AG09319 (cell line): ENCODE measurements around the gene CYP3A4.

Source experiments
- DNase-seq: peaks from one replicate; pipeline ENCODE4 v3.0.0-alpha.2; 2010; ENCODE audit warnings: low read depth; ENCODE audit errors: extremely low read depth
- CTCF ChIP-seq: IDR thresholded peaks from 2 replicates; pipeline ENCODE4 v1.5.1; 2011; ENCODE audit warnings: low read depth, mild to moderate bottlenecking, inconsistent platforms, low read length, moderate library complexity

The CYP3A4 gene

DNA sequence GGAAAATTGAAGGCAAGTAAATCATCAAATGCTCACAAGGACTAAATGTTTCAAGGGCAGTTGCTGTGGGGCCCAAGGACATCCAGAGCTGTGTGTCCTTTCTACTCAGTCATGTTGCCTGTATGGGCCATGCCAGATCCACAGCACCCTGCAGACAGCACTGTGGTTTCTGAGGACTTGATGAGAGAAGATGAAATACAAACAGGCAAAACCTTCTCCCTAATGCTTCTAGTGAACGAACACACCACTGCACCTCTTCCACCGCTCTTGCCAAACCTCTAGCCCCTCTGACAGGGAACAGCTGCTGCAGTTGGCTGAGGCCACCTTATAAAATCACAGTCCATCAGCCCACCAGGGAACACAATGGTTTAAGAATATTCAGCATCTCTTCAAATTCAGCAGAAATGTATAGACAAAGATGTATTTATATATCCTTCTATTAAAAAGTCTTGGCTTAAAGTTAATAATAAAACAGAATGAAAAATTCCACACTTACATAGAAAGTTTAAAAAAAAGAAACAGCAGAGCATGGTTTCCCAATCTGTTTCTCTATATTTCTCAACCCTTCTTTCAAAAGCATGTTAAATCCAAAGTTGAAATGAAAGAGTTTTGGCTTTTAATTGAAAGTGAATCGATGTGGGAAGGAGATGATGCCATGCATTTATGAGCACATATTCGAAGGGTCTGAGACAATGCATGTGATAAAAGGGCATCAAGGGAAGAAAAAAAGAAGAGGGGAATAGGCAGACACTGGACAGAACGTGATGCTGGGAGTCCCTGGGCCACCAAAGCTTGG lies 63.0 kb downstream of the CYP3A4 start:
- no peak for DNase-seq
- TF ChIP-seq CTCF: no peak

DNA sequence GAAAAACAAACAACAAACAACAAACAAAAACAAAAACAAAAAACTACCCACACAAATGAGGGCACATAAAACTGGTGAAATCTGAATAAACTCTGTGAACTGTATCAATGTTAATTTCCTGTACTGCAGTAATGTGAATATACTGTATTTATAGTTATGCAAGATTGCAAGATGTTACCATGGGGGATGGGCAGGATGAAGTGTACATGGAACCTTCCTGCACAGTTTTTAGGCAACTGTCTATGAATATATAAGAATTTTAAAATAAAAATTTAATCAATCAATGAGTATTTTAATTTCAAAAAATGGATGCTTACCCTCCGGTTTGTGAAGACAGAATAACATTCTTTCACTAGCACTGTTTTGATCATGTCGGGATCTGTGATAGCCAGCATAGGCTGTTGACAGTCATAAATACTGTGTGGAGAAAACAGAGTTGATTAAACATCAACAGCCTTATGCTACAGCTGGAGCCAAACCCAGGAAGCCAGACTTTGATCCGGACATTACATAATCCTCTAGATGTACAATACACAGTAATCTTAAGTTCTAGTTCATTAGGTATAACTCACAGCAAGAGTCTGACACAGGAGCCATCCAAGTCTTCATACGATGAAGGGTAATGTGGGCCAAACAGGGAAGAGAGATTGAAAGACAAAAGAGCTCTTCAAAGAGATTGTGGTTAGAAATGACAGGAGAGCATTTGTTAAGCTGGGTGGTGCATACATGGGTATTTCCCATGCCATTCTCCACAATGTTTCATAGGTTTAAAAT lies 63.8 kb downstream of the CYP3A4 start:
- no peak for DNase-seq
- no peak for TF ChIP-seq CTCF

- TF ChIP-seq CTCF: no peak
- DNase-seq: no peak
These were observed 69.9 kb downstream of the CYP3A4 start for GRCh38 chr7:99713995-99714570.

DNA sequence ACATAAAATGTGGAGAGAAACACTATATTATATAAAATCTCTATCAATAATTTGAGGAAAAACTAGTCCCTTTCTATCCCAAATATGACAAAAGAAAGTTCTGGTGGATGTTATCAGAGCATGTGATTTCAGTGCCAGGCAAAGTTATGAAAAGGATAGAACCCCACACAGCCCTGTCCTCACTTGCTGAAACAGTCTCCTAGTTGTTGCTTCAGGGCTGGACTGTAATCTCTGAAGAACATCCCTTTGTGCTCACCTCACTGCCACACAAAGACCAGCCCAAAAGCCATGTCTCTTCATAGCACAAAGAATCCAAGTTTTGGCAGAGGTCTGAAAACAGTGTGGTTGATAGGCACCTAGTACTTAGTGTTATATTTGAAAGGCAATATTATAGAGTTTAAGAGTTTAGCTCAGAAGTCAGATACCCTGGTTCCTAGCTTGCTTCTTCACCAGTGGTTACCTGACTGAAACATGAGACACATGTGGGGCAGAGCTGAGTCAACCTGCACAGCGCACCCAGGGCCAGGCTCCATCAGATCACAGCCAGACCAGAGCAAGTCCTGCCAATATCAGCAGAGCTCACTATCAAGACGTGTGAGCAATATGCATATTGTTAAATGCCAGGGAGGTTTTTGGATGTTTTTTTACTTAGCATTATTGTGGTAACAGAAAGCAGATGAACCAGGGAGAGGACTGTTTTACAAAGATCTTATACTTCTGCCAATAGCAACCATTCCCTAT lies 74.0 kb downstream of the CYP3A4 start:
- no peak for DNase-seq

GRCh38 chr7:99709260-99709659 lies 74.7 kb downstream of the CYP3A4 start:
- no peak for DNase-seq
- no peak for TF ChIP-seq CTCF

More for the DNA sequence above, 74.0 kb downstream of the CYP3A4 start:
- no peak for TF ChIP-seq CTCF

DNA sequence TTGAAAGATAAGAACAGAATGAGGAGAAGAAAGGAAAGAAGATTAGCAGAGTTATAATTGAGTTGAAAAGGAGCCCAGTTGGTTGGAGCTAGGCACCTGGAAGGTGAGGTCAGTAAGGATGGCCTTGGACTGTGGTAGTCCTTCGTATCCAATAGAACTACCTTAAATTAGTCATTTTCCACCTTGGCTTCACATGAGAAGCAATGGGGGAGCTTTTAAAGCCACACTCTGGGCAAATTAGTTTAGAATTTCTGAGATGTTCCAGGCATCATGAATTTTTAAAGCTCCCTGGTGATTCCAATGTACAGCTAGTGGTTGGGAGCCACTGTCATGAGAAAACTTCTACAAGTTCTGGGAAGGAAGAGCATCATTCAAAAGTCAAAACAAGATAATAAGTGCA lies 76.9 kb downstream of the CYP3A4 start:
- TF ChIP-seq CTCF: no peak
- no peak for DNase-seq
